Caco-2 (cell line): ENCODE measurements around the gene SMYD3. TPM values are rescaled to one million over a fixed set of nuclear protein-coding genes. Genes with fewer than 3 reads are reported as not detected.

Experiments used
- BruUV-seq: library from RNA; stranded (reverse); fragments of 400-500 nt; replicated peaks from 2 replicates; lab custom pipeline; 2021; lab: Mats Ljungman, UMichigan
- CTCF ChIA-PET: fragments of 300-600 bp; sonication (Branson Sonifier 250); formaldehyde crosslinking; loops from one replicate; lab custom pipeline; 2022; ENCODE audit warnings: antibody characterized with exemption; lab: Charles Lee
- POLR2A ChIA-PET: fragments of 300-600 bp; sonication (Branson Sonifier 250); formaldehyde crosslinking; loops from one replicate; lab custom pipeline; 2022; ENCODE audit warnings: antibody characterized with exemption; lab: Charles Lee
- DNase-seq, 2 experiments: peaks; one replicate each; pipeline versions ENCODE4 v3.0.0 to v3.0.0-alpha.2; 2020 to 2022
- H3K27me3 ChIP-seq: replicated peaks from 2 replicates; pipeline ENCODE4 v1.6.0; 2011; ENCODE audit warnings: low read length; ENCODE audit not compliant: control insufficient read depth, insufficient read depth
- H3K36me3 ChIP-seq: 2 replicates; pipeline ENCODE4 v1.5.1; 2011; ENCODE audit warnings: low read length; ENCODE audit not compliant: control insufficient read depth, insufficient read depth
- H3K4me1 ChIP-seq: fragments of 250-450 bp; sonication (Bioruptor Pico); 2 replicates; pipeline ENCODE4 v1.5.1; 2020; ENCODE audit warnings: mild to moderate bottlenecking
- H3K4me3 ChIP-seq: 2 replicates; pipeline ENCODE4 v1.5.1; 2011; ENCODE audit warnings: low read depth, mild to moderate bottlenecking, control low read depth, low read length
- H3K9me3 ChIP-seq: fragments of 250-450 bp; sonication (Bioruptor Pico); 2 replicates; pipeline ENCODE4 v1.5.1; 2020; ENCODE audit warnings: mild to moderate bottlenecking, moderate library complexity
- H3K27ac Mint-ChIP-seq: one replicate; pipeline ENCODE4 v1.8.0; 2022; ENCODE audit warnings: mixed read lengths; ENCODE audit not compliant: unreplicated experiment
- H3K27me3 Mint-ChIP-seq: one replicate; pipeline ENCODE4 v1.8.0; 2022; ENCODE audit warnings: mixed read lengths; ENCODE audit not compliant: insufficient read depth, unreplicated experiment
- H3K36me3 Mint-ChIP-seq: one replicate; pipeline ENCODE4 v1.8.0; 2022; ENCODE audit warnings: mild to moderate bottlenecking, mixed read lengths; ENCODE audit not compliant: insufficient read depth, unreplicated experiment
- H3K4me1 Mint-ChIP-seq: one replicate; pipeline ENCODE4 v1.8.0; 2022; ENCODE audit warnings: low read depth, mixed read lengths; ENCODE audit not compliant: unreplicated experiment
- H3K4me3 Mint-ChIP-seq: one replicate; pipeline ENCODE4 v1.8.0; 2022; ENCODE audit warnings: mild to moderate bottlenecking, moderate library complexity, mixed read lengths; ENCODE audit not compliant: unreplicated experiment
- H3K9me3 Mint-ChIP-seq: one replicate; pipeline ENCODE4 v1.8.0; 2022; ENCODE audit warnings: mixed read lengths; ENCODE audit not compliant: unreplicated experiment
- CTCF ChIP-seq, 2 experiments: fragments of 200-600 bp in 1 of 2; IDR thresholded peaks; 1 replicate in 1 of 2; 2 replicates in 1 of 2; pipeline versions ENCODE4 v1.5.1 to v1.8.0; 2011 to 2022; ENCODE audit warnings: antibody characterized with exemption in 1 of 2, control low read depth in 1 of 2, inconsistent platforms in 1 of 2, low read depth in 1 of 2, low read length in 1 of 2, mild to moderate bottlenecking in 1 of 2, moderate library complexity in 1 of 2; ENCODE audit not compliant: insufficient read depth in 1 of 2, severe bottlenecking in 1 of 2, unreplicated experiment in 1 of 2
- intact Hi-C: fragments of 100-400 bp; cut with micrococcal nuclease; formaldehyde crosslinking; loops from one replicate; pipeline ENCODE4 v1.10.0; 2022; ENCODE audit not compliant: unreplicated experiment
- total RNA-seq: library from RNA; stranded (reverse); gene quantifications from 2 replicates; pipeline ENCODE4 v1.2.3, GENCODE V29; 2022

SMYD3 gene
- total RNA-seq, 1 experiment from 2014 or later: 33.0 TPM

DNA sequence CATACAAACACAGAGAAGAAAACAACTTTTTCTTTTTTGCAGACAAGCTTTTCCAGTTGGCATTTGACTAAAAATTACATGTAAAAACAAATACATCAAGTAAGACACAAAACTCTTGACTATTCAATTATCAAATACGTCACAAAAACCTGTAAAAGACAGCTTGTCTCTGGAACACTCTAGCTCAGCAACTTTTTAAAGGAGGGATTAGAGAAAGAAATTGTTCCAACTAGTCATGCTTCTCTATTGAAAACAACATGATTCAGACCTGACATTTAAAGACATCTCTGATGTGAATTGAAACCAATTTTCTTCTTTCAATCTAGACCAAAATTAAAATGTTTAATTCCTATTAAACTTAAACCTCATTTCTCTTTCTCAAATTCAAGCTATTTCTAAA is 30.3 kb downstream of the SMYD3 start:
- no peaks in the 10 kb centered on the region for H3K27me3 ChIP-seq
- no peaks in the 10 kb centered on the region for H3K9me3 ChIP-seq
- intact Hi-C loops: no loop called here
- H3K4me3 ChIP-seq: no peak overlapping the region
- Mint-ChIP-seq H3K27ac (no peak overlapping the region), H3K9me3 (no peaks in the 10 kb centered on the region), H3K4me3 (no peak overlapping the region), H3K27me3 (no peaks in the 10 kb centered on the region), H3K36me3 (no peaks in the 10 kb centered on the region), H3K4me1 (no peaks in the 10 kb centered on the region)
- DNase-seq: no peak
- BruUV-seq: no TSS peak
- H3K36me3 ChIP-seq: no peaks in the 10 kb centered on the region
- CTCF ChIA-PET: no interaction called here
- POLR2A ChIA-PET: no interaction called here
- no peak for TF ChIP-seq CTCF (IDR thresholded peaks at IDR 0.05; ENCODE audit: insufficient read depth in 1 of 2, low read depth in 1 of 2, low read length in 1 of 2, severe bottlenecking in 1 of 2, unreplicated experiment in 1 of 2)
- no peaks in the 10 kb centered on the region for H3K4me1 ChIP-seq

DNA sequence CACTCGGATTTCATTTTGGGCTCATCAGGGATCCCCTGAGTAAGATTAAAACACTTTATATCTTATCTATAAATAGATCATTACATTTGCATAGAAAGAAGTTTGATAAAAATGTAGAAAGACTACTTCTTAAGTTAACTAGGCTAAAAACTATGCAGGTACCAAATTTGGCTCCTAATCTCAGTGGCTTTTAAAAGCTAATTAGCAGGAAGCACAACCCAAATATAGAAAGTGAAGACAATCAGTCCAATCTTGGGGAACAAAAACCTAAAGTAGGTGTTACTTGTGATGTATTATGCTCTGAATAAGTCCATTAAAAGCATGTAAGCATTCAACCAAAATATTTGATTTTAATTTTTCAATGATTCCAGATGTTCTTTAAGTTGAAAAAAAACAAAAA is 35.4 kb downstream of the SMYD3 start:
- DNase-seq: no peak
- Histone ChIP-seq H3K27me3 (no peaks in the 10 kb centered on the region), H3K36me3 (no peaks in the 10 kb centered on the region), H3K9me3 (no peaks in the 10 kb centered on the region), H3K4me1 (no peaks in the 10 kb centered on the region), H3K4me3 (no peak overlapping the region)
- intact Hi-C loops: no loop called here
- CTCF ChIA-PET: no interaction called here
- H3K4me1 Mint-ChIP-seq: no peaks in the 10 kb centered on the region
- no peak overlapping the region for H3K4me3 Mint-ChIP-seq
- POLR2A ChIA-PET: no interaction called here
- BruUV-seq: no TSS peak
- H3K36me3 Mint-ChIP-seq: no peaks in the 10 kb centered on the region
- no peaks in the 10 kb centered on the region for H3K9me3 Mint-ChIP-seq
- H3K27ac Mint-ChIP-seq: no peak overlapping the region
- H3K27me3 Mint-ChIP-seq: no peaks in the 10 kb centered on the region
- no peak for TF ChIP-seq CTCF (IDR thresholded peaks at IDR 0.05; ENCODE audit: insufficient read depth in 1 of 2, low read depth in 1 of 2, low read length in 1 of 2, severe bottlenecking in 1 of 2, unreplicated experiment in 1 of 2)

GRCh38 chr1:246470585-246470984 is 36.5 kb downstream of the SMYD3 start:
- H3K27me3 Mint-ChIP-seq: no peaks in the 10 kb centered on the region
- DNase-seq: no peak
- ChIA-PET POLR2A (no interaction called here), CTCF (no interaction called here)
- intact Hi-C loops: no loop called here
- H3K9me3 ChIP-seq: no peaks in the 10 kb centered on the region
- H3K27me3 ChIP-seq: no peaks in the 10 kb centered on the region
- H3K36me3 ChIP-seq: no peaks in the 10 kb centered on the region
- H3K27ac Mint-ChIP-seq: no peak overlapping the region
- no peak overlapping the region for H3K4me3 Mint-ChIP-seq
- no peaks in the 10 kb centered on the region for H3K4me1 ChIP-seq
- H3K36me3 Mint-ChIP-seq: no peaks in the 10 kb centered on the region
- no peaks in the 10 kb centered on the region for H3K4me1 Mint-ChIP-seq
- no peak overlapping the region for H3K4me3 ChIP-seq
- TF ChIP-seq CTCF (IDR thresholded peaks at IDR 0.05; ENCODE audit: insufficient read depth in 1 of 2, low read depth in 1 of 2, low read length in 1 of 2, severe bottlenecking in 1 of 2, unreplicated experiment in 1 of 2): no peak
- BruUV-seq: no TSS peak
- H3K9me3 Mint-ChIP-seq: no peaks in the 10 kb centered on the region
